Ishikawa (cell line): ENCODE data around the gene NSD2.

ENCODE experiments used
- CEBPB ChIP-seq: IDR thresholded peaks from 2 replicates; pipeline ENCODE4 v1.6.1; 2012
- EP300 ChIP-seq: IDR thresholded peaks from 2 replicates; pipeline ENCODE4 v1.6.1; 2012; ENCODE audit warnings: borderline replicate concordance
- FOXM1 ChIP-seq: IDR thresholded peaks from 2 replicates; pipeline ENCODE4 v1.6.1; 2012; ENCODE audit warnings: low read depth, borderline replicate concordance
- NFIC ChIP-seq: IDR thresholded peaks from 2 replicates; pipeline ENCODE4 v1.6.1; 2012
- RAD21 ChIP-seq: IDR thresholded peaks from 2 replicates; pipeline ENCODE4 v1.6.1; 2012; ENCODE audit warnings: low read depth
- TAF1 ChIP-seq: IDR thresholded peaks from 2 replicates; pipeline ENCODE4 v1.6.1; 2012; ENCODE audit warnings: low read depth, mild to moderate bottlenecking
- TEAD4 ChIP-seq: IDR thresholded peaks from 2 replicates; pipeline ENCODE4 v1.6.1; 2012
- YY1 ChIP-seq: IDR thresholded peaks from 2 replicates; pipeline ENCODE4 v1.6.1; 2012; ENCODE audit warnings: low read depth
- TF ChIP-seq, protein P1 (sequence below): IDR thresholded peaks from 2 replicates; pipeline ENCODE4 v1.6.1; 2012; ENCODE audit warnings: low read depth, mild to moderate bottlenecking
- TF ChIP-seq, protein P2 (sequence below): IDR thresholded peaks from 2 replicates; pipeline ENCODE4 v1.6.1; 2012

DNA sequence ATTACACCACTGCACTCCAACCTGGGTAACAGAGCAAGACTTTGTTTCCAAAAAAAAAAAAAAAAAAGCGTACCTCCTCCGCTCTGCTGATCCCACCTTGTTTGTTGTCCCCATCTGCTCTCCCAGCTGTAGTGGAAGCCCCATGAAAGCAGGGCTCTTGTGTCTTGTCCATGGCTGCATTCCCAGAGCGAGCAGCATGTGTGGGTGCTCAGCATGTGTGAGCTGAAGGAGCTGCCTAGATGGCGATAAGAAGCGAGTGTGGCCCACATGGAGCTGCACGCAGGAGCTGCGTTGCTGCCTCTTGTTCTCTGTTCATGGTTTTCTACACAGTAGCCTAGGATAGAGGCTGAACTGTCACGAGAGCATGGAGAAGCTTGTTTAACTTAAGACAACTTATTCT, 12.4 kb downstream of the NSD2 start:
- TF ChIP-seq EP300 (no peak), YY1 (no peak), TEAD4 (no peak), RAD21 (no peak), NFIC (no peak), FOXM1 (no peak), TAF1 (no peak), CEBPB (no peak)
- TF ChIP-seq, protein P1, sequence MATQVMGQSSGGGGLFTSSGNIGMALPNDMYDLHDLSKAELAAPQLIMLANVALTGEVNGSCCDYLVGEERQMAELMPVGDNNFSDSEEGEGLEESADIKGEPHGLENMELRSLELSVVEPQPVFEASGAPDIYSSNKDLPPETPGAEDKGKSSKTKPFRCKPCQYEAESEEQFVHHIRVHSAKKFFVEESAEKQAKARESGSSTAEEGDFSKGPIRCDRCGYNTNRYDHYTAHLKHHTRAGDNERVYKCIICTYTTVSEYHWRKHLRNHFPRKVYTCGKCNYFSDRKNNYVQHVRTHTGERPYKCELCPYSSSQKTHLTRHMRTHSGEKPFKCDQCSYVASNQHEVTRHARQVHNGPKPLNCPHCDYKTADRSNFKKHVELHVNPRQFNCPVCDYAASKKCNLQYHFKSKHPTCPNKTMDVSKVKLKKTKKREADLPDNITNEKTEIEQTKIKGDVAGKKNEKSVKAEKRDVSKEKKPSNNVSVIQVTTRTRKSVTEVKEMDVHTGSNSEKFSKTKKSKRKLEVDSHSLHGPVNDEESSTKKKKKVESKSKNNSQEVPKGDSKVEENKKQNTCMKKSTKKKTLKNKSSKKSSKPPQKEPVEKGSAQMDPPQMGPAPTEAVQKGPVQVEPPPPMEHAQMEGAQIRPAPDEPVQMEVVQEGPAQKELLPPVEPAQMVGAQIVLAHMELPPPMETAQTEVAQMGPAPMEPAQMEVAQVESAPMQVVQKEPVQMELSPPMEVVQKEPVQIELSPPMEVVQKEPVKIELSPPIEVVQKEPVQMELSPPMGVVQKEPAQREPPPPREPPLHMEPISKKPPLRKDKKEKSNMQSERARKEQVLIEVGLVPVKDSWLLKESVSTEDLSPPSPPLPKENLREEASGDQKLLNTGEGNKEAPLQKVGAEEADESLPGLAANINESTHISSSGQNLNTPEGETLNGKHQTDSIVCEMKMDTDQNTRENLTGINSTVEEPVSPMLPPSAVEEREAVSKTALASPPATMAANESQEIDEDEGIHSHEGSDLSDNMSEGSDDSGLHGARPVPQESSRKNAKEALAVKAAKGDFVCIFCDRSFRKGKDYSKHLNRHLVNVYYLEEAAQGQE = no peak
- TF ChIP-seq, protein P2, sequence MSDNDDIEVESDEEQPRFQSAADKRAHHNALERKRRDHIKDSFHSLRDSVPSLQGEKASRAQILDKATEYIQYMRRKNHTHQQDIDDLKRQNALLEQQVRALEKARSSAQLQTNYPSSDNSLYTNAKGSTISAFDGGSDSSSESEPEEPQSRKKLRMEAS = no peak
